SK-N-SH treated with all-trans-retinoic acid at 6 μM for 48 hours (cell line): ENCODE measurements around the gene SDK2.

Experiments used
- ATAC-seq: fragments of 200-7000 bp; cut with Tn5 transposase; 3 replicates; pipeline ENCODE4 v1.9.1; 2020; ENCODE audit warnings: mild to moderate bottlenecking, moderate library complexity
- ARNTL ChIP-seq: fragments of 450-650 bp; formaldehyde crosslinking; IDR thresholded peaks from 2 replicates; pipeline ENCODE4 v1.5.0; 2020; ENCODE audit warnings: low read depth, mild to moderate bottlenecking, moderate library complexity, borderline replicate concordance
- BACH2 ChIP-seq: fragments of 250-450 bp; sonication (Bioruptor Pico); IDR thresholded peaks from 2 replicates; pipeline ENCODE4 v1.9.0; 2021; ENCODE audit warnings: mild to moderate bottlenecking, borderline replicate concordance
- CSDC2 ChIP-seq: fragments of 250-450 bp; sonication (Bioruptor Pico); IDR thresholded peaks from 2 replicates; pipeline ENCODE4 v1.5.0; 2020; ENCODE audit warnings: mild to moderate bottlenecking, moderate library complexity
- CSRNP3 ChIP-seq: fragments of 250-450 bp; sonication (Bioruptor Pico); IDR thresholded peaks from 2 replicates; pipeline ENCODE4 v1.5.1; 2021; ENCODE audit warnings: mild to moderate bottlenecking, moderate library complexity
- ESRRG ChIP-seq: fragments of 250-450 bp; sonication (Bioruptor Pico); IDR thresholded peaks from 2 replicates; pipeline ENCODE4 v1.6.1; 2021; ENCODE audit warnings: mild to moderate bottlenecking
- GLIS3 ChIP-seq: fragments of 250-450 bp; sonication (Bioruptor Pico); IDR thresholded peaks from 2 replicates; pipeline ENCODE4 v1.5.0; 2020; ENCODE audit warnings: mild to moderate bottlenecking, moderate library complexity
- ISL1 ChIP-seq: fragments of 250-450 bp; sonication (Bioruptor Pico); IDR thresholded peaks from 2 replicates; pipeline ENCODE4 v2.1.2; 2022; ENCODE audit warnings: mild to moderate bottlenecking, moderate library complexity
- OSR1 ChIP-seq: fragments of 250-450 bp; sonication (Bioruptor Pico); IDR thresholded peaks from 2 replicates; pipeline ENCODE4 v1.8.0; 2022; ENCODE audit warnings: moderate library complexity, mild to moderate bottlenecking, inconsistent platforms
- PATZ1 ChIP-seq: fragments of 250-450 bp; sonication (Bioruptor Pico); IDR thresholded peaks from 2 replicates; pipeline ENCODE4 v1.8.0; 2020; ENCODE audit warnings: mild to moderate bottlenecking, moderate library complexity, borderline replicate concordance
- POU6F1 ChIP-seq: fragments of 250-450 bp; sonication (Bioruptor Pico); IDR thresholded peaks from 2 replicates; pipeline ENCODE4 v1.8.0; 2021; ENCODE audit warnings: low read depth, mild to moderate bottlenecking, moderate library complexity, borderline replicate concordance
- RARB ChIP-seq: fragments of 250-450 bp; sonication (Bioruptor Pico); IDR thresholded peaks from 2 replicates; pipeline ENCODE4 v1.8.0; 2021; ENCODE audit warnings: mild to moderate bottlenecking, moderate library complexity
- SNAI2 ChIP-seq: fragments of 250-450 bp; sonication (Bioruptor Pico); IDR thresholded peaks from 2 replicates; pipeline ENCODE4 v1.5.0; 2020; ENCODE audit warnings: mild to moderate bottlenecking, moderate library complexity
- TCF4 ChIP-seq: fragments of 250-450 bp; sonication (Bioruptor Pico); IDR thresholded peaks from 2 replicates; pipeline ENCODE4 v1.8.0; 2021; ENCODE audit warnings: mild to moderate bottlenecking, moderate library complexity, borderline replicate concordance
- TOX ChIP-seq: fragments of 250-450 bp; sonication (Bioruptor Pico); IDR thresholded peaks from 2 replicates; pipeline ENCODE4 v1.8.0; 2021; ENCODE audit warnings: mild to moderate bottlenecking, moderate library complexity, borderline replicate concordance
- TSHZ2 ChIP-seq: fragments of 250-450 bp; sonication (Bioruptor Pico); IDR thresholded peaks from 2 replicates; pipeline ENCODE4 v1.5.0; 2020; ENCODE audit warnings: mild to moderate bottlenecking, moderate library complexity
- ZC3H10 ChIP-seq: fragments of 250-450 bp; sonication (Bioruptor Pico); IDR thresholded peaks from 2 replicates; pipeline ENCODE4 v1.5.1; 2021; ENCODE audit warnings: mild to moderate bottlenecking, moderate library complexity
- ZFP3 ChIP-seq: fragments of 250-450 bp; sonication (Bioruptor Pico); IDR thresholded peaks from 2 replicates; pipeline ENCODE4 v1.5.0; 2020; ENCODE audit warnings: mild to moderate bottlenecking, moderate library complexity
- ZFP30 ChIP-seq: fragments of 450-650 bp; formaldehyde crosslinking; IDR thresholded peaks from 2 replicates; pipeline ENCODE4 v1.5.0; 2022; ENCODE audit warnings: mild to moderate bottlenecking, moderate library complexity
- ZNF565 ChIP-seq: fragments of 450-650 bp; formaldehyde crosslinking; conservative IDR thresholded peaks from 2 replicates; pipeline ENCODE4 v1.5.0; 2020; ENCODE audit warnings: low read depth, mild to moderate bottlenecking, moderate library complexity
- ZNF70 ChIP-seq: fragments of 450-650 bp; formaldehyde crosslinking; IDR thresholded peaks from 2 replicates; pipeline ENCODE4 v1.5.0; 2020; ENCODE audit warnings: mild to moderate bottlenecking, moderate library complexity
- ZNF8 ChIP-seq: fragments of 450-650 bp; formaldehyde crosslinking; IDR thresholded peaks from 2 replicates; pipeline ENCODE4 v1.5.0; 2020; ENCODE audit warnings: mild to moderate bottlenecking, moderate library complexity
- TF ChIP-seq, protein P1 (sequence below): fragments of 250-450 bp; sonication (Bioruptor Pico); IDR thresholded peaks from 2 replicates; pipeline ENCODE4 v1.5.1; 2020; ENCODE audit warnings: low read depth, mild to moderate bottlenecking, moderate library complexity

The SDK2 gene

GRCh38 chr17:73648543-73648820 is 4.2 kb upstream of the SDK2 start:
- TF ChIP-seq RARB (no peak), SNAI2 (CRISPR knock-in tag) (no peak), TSHZ2 (CRISPR knock-in tag) (no peak), TCF4 (CRISPR knock-in tag) (no peak), CSDC2 (no peak), ZNF70 (CRISPR knock-in tag) (no peak), ZFP30 (no peak), ESRRG (no peak)
- ATAC-seq, result no peak

GRCh38 chr17:73647772-73648542 is 3.7 kb upstream of the SDK2 start:
- TF ChIP-seq PATZ1 (CRISPR knock-in tag), result no peak
- TF ChIP-seq ZNF8, result no peak
- TF ChIP-seq GLIS3 (CRISPR knock-in tag), result no peak
- TF ChIP-seq CSDC2, result no peak
- ATAC-seq, result no peak

GRCh38 chr17:73647301-73647695 is 3.1 kb upstream of the SDK2 start:
- TF ChIP-seq OSR1 (CRISPR knock-in tag) (no peak), GLIS3 (CRISPR knock-in tag) (no peak), ESRRG (no peak), CSRNP3 (CRISPR knock-in tag) (no peak), ZNF565 (CRISPR knock-in tag) (no peak), ZC3H10 (CRISPR knock-in tag) (no peak), TSHZ2 (CRISPR knock-in tag) (no peak), POU6F1 (CRISPR knock-in tag) (no peak), ISL1 (CRISPR knock-in tag) (no peak), TOX (CRISPR knock-in tag) (no peak), ARNTL (no peak), BACH2 (CRISPR knock-in tag) (no peak), ZFP3 (no peak), RARB (no peak), ZNF70 (CRISPR knock-in tag) (no peak)
- TF ChIP-seq, protein P1, sequence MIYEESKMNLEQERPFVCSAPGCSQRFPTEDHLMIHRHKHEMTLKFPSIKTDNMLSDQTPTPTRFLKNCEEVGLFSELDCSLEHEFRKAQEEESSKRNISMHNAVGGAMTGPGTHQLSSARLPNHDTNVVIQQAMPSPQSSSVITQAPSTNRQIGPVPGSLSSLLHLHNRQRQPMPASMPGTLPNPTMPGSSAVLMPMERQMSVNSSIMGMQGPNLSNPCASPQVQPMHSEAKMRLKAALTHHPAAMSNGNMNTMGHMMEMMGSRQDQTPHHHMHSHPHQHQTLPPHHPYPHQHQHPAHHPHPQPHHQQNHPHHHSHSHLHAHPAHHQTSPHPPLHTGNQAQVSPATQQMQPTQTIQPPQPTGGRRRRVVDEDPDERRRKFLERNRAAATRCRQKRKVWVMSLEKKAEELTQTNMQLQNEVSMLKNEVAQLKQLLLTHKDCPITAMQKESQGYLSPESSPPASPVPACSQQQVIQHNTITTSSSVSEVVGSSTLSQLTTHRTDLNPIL (CRISPR knock-in tag), result no peak

More at GRCh38 chr17:73647301-73647695, 3.1 kb upstream of the SDK2 start:
- no peak for ATAC-seq
